BLaER1 (cell line): ENCODE measurements around the gene PML.
"Not testable (repeated sequence)": the region's sequence is repeated elsewhere in the genome, so short reads cannot be mapped to it uniquely, and the experiment has no call there.

Source experiments
- H3K27ac ChIP-seq: shearing (Covaris generic); formaldehyde crosslinking; 2 replicates; pipeline ENCODE4 v1.8.1; 2022
- H3K27me3 ChIP-seq: shearing (Covaris generic); formaldehyde crosslinking; 2 replicates; pipeline ENCODE4 v1.8.1; 2022
- H3K36me3 ChIP-seq: shearing (Covaris generic); formaldehyde crosslinking; 2 replicates; pipeline ENCODE4 v1.8.1; 2022
- H3K4me1 ChIP-seq: shearing (Covaris generic); formaldehyde crosslinking; 2 replicates; pipeline ENCODE4 v1.8.1; 2022
- H3K4me2 ChIP-seq: shearing (Covaris generic); formaldehyde crosslinking; 2 replicates; pipeline ENCODE4 v1.8.1; 2022
- H3K4me3 ChIP-seq: shearing (Covaris generic); formaldehyde crosslinking; 2 replicates; pipeline ENCODE4 v1.8.1; 2022
- H3K9ac ChIP-seq: shearing (Covaris generic); formaldehyde crosslinking; 2 replicates; pipeline ENCODE4 v1.8.1; 2022
- H3K9me3 ChIP-seq: shearing (Covaris generic); formaldehyde crosslinking; 2 replicates; pipeline ENCODE4 v1.8.1; 2022
- H4K20me1 ChIP-seq: shearing (Covaris generic); formaldehyde crosslinking; 2 replicates; pipeline ENCODE4 v1.8.1; 2022

The PML gene

GRCh38 chr15:74072614-74073337 lies 78.3 kb downstream of the PML start:
- not testable (repeated sequence) for H4K20me1 ChIP-seq, H3K9me3 ChIP-seq, H3K36me3 ChIP-seq, H3K27me3 ChIP-seq, H3K4me3 ChIP-seq, H3K27ac ChIP-seq, H3K9ac ChIP-seq, H3K4me2 ChIP-seq, H3K4me1 ChIP-seq

- not testable (repeated sequence) for H3K36me3 ChIP-seq, H3K4me2 ChIP-seq, H3K4me1 ChIP-seq, H3K27me3 ChIP-seq, H4K20me1 ChIP-seq, H3K9ac ChIP-seq, H3K4me3 ChIP-seq, H3K27ac ChIP-seq, H3K9me3 ChIP-seq
Measured at GRCh38 chr15:74075781-74076180, 81.3 kb downstream of the PML start.

- not testable (repeated sequence) for H3K4me3 ChIP-seq, H3K4me1 ChIP-seq, H3K36me3 ChIP-seq, H3K27ac ChIP-seq, H3K4me2 ChIP-seq, H4K20me1 ChIP-seq, H3K9me3 ChIP-seq, H3K9ac ChIP-seq, H3K27me3 ChIP-seq
Measured at GRCh38 chr15:74082450-74082849, 87.9 kb downstream of the PML start, which contains the start of gene GOLGA6A. GOLGA6A (minus strand) TSS chr15:74082550; CDS start chr15:74082509, 41 bp downstream.

- not testable (repeated sequence) for H3K27ac ChIP-seq, H3K36me3 ChIP-seq, H3K9ac ChIP-seq, H3K4me1 ChIP-seq, H3K4me2 ChIP-seq, H3K4me3 ChIP-seq, H4K20me1 ChIP-seq, H3K27me3 ChIP-seq, H3K9me3 ChIP-seq
Measured at GRCh38 chr15:74094567-74094966, 100.1 kb downstream of the PML start.

- not testable (repeated sequence) for H3K4me1 ChIP-seq, H3K9ac ChIP-seq, H3K4me3 ChIP-seq, H3K9me3 ChIP-seq, H3K4me2 ChIP-seq, H4K20me1 ChIP-seq, H3K36me3 ChIP-seq, H3K27ac ChIP-seq, H3K27me3 ChIP-seq
Measured at GRCh38 chr15:74095610-74096009, 101.1 kb downstream of the PML start.

- not testable (repeated sequence) for H3K36me3 ChIP-seq, H3K9me3 ChIP-seq, H3K4me1 ChIP-seq, H3K4me3 ChIP-seq, H3K4me2 ChIP-seq, H3K27me3 ChIP-seq, H3K9ac ChIP-seq, H4K20me1 ChIP-seq, H3K27ac ChIP-seq
Measured at GRCh38 chr15:74096753-74097474, 102.4 kb downstream of the PML start.
